T1000 (cell line): ENCODE results near the gene NHLRC1.
"Not testable (repeated sequence)": the region's sequence is repeated elsewhere in the genome, so short reads cannot be mapped to it uniquely, and the experiment has no call there.

Experiments used
- DNase-seq: peaks from one replicate; lab custom pipeline; 2025; ENCODE audit warnings: mixed read lengths; lab: John Stamatoyannopoulos, UW

The NHLRC1 gene

DNA sequence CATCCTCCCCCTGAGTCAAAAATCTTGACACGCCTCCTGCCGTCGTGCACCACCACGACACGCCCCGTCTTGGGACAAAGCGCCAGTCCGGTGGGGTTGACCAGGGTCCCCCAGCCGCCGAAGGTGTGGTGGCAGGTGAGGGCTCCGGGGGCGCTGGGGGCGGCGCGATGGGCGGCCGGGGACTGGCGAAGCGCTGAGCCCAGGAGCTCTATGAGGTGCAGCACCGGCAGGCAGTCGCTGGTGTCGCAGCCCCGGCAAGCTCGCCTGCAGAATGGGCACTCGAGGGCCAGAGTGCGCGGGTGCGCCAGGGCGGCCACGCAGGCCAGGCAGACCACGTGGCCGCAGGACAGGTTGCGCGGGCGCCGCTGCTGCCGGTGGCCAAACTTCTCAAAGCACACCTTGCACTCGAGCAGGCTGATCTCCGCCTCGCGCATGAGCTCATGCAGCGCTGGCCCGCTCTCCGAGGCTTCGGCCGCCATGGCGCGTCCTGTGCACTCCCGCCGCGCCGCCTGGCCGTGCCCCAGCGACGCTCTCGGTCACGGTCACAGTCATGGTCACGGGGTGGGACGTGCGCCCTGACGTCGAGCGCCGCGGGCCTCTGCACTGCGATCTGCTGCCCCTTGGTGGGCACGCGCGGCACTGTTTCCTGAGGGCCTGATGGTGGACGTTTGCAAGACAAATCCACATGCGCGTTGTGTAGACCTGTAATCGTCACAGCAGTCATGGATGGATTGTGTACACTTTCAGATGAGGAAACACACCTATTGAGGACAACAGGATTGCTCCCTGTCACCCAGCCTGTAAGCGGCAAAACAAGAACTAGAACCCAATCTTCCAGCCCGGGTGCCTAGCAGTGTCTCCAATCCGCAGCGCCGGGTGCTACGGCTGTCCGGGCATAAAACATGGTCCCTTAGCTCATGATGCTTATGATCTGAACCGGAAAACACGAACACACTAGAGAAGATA is at the start of gene NHLRC1:
TSS of gene NHLRC1 (minus strand) at position 550 of the 966 bp plus-strand sequence. CDS start at position 479, 71 bp downstream.
- peak; percentile 60 for DNase-seq

DNA sequence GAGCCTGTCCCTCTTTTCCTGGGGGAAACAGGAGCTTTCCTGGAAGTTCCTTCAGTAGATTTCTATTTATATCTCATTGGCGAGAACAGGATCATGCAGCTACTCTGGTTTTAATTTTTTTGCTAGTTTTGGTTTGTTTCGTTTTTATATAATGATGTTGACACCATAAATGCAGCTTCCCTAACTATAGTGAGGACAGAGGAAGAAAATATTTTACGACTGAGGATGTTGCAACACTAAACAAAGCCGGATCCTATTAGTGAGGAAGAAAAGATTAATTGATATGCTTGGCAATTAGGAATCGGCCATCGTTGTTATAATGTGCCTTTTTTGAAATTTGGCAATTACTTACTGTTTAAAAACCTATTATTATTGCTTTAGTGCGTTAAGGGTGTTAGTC is 49.4 kb upstream of the NHLRC1 start:
- no peak for DNase-seq

GRCh38 chr6:18168264-18168663 is 45.8 kb upstream of the NHLRC1 start:
- no peak for DNase-seq

GRCh38 chr6:18166312-18167036 is 44.0 kb upstream of the NHLRC1 start:
- DNase-seq = no peak

GRCh38 chr6:18165751-18166150 is 43.3 kb upstream of the NHLRC1 start:
- DNase-seq = no peak

- DNase-seq = no peak
These were observed 39.9 kb upstream of the NHLRC1 start for GRCh38 chr6:18162401-18162800.

DNA sequence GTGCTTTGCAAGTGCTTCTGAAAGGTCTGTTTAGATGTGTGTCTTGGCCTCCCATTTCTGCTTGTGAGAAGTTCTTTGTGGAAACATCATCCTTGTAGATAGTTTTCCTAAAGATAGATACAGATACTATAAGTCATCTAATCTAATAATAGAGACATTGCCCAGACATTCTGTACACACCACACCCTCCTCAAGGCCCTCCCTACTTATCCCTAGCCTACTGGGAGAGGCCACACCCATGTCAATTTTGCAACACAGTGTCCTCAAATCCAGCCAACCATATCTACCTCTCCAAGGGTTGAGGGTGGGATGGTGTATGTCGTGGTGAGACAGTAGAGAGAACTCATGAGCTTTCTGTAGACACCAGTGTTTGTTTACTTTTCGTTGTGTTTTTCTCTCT is 39.0 kb upstream of the NHLRC1 start:
- DNase-seq = no peak

GRCh38 chr6:18160911-18161310 is 38.4 kb upstream of the NHLRC1 start:
- no peak for DNase-seq

- no peak for DNase-seq
These were observed 33.5 kb upstream of the NHLRC1 start for GRCh38 chr6:18155864-18156421.

- DNase-seq = peak; percentile 97
These were observed 32.8 kb upstream of the NHLRC1 start, which contains the start of gene KDM1B for GRCh38 chr6:18155150-18155863. TSS of gene KDM1B (plus strand) at chr6:18155422. CDS start at chr6:18159896, 4,474 bp downstream.

GRCh38 chr6:18154507-18155149 is 32.2 kb upstream of the NHLRC1 start, which contains the start of gene TPMT:
TSS of gene TPMT (minus strand) at chr6:18155077. CDS start at chr6:18149127, 5,950 bp downstream.
- no peak for DNase-seq

- DNase-seq = no peak
These were observed 30.8 kb upstream of the NHLRC1 start for GRCh38 chr6:18153311-18153703.

- no peak for DNase-seq
These were observed 29.3 kb upstream of the NHLRC1 start for GRCh38 chr6:18151801-18152200.

DNA sequence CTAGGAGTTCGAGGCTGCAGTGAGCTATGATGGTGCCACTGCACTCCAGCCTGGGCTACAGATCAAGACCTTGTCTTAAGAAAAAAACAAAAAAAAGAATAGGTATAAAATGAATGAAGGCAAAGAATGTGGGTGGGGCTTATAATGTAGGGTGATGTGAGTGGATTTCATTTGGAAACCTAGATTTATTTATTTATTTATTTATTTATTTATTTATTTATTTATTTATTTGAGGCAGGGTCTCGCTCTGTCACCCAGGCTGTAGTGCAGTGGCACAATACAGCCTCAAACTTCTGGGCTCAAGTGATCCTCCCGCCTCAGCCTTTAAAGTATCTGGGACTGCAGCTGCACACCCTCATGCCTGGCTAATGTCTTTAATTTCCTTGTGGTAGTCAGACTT is 28.9 kb upstream of the NHLRC1 start:
- not testable (repeated sequence) for DNase-seq

DNA sequence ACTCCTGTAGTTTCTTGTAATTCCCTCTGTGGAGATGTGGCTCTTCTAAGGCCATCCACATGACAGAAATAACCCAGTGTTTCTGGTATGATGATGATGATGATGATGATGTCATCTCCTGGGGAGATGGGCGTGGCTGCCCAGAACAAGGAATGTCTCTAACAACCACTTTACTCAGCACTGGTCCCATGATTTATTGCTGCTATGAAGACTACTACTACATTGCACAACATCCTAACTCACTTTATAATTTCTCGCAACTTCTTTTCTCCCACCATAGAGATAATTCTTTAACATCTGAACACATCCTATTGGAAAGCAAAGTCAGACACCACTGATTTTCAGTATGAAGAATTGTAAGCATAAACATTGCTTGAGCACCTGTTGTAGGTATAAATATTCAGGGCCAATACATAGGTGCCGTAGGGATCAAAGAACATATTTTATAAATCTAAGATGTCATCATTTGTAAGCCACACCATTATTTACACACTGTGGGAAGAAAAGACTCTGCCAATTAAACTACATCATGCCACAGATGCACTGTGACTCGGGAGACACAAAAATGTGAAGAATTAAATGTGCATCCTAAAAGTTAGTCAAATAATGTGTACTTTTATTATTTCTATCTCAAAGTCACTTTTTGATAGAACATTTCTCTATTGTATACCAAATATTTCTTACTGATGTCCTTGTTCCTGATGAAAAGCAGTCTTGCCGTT is 26.0 kb upstream of the NHLRC1 start:
- DNase-seq = peak; percentile 48

GRCh38 chr6:18147616-18148015 is 25.1 kb upstream of the NHLRC1 start:
- DNase-seq = no peak

GRCh38 chr6:18147160-18147559 is 24.7 kb upstream of the NHLRC1 start:
- DNase-seq = no peak

GRCh38 chr6:18142591-18142861 is 20.0 kb upstream of the NHLRC1 start:
- no peak for DNase-seq

- DNase-seq = no peak
These were observed 19.5 kb upstream of the NHLRC1 start for GRCh38 chr6:18141805-18142590.
